Measurements from ENCODE around the gene EMILIN1.

Gene EMILIN1

GRCh38 chr2:27059141-27059820 is 19.1 kb upstream of the EMILIN1 start:
- H3K27me3 Mint-ChIP-seq (ENCODE audit: low read depth) = no peaks in the 10 kb centered on the region
- no peaks in the 10 kb centered on the region for H3K9me3 Mint-ChIP-seq
- TF ChIP-seq CTCF (IDR thresholded peaks at IDR 0.05; ENCODE audit: unreplicated experiment in 3 of 3) = no peak
- peaks cover 5% of the 10 kb centered on the region for H3K4me1 Mint-ChIP-seq
- H3K27ac Mint-ChIP-seq = no peak overlapping the region
- H3K36me3 Mint-ChIP-seq (ENCODE audit: low read depth) = peaks cover 62% of the 10 kb centered on the region
- no peak overlapping the region for H3K4me3 Mint-ChIP-seq

GRCh38 chr2:27060323-27060722 is 18.1 kb upstream of the EMILIN1 start:
- Mint-ChIP-seq H3K27ac (no peak overlapping the region), H3K36me3 (ENCODE audit: low read depth) (peaks cover 55% of the 10 kb centered on the region), H3K27me3 (ENCODE audit: low read depth) (no peaks in the 10 kb centered on the region), H3K4me3 (no peak overlapping the region), H3K4me1 (peaks cover 6% of the 10 kb centered on the region), H3K9me3 (no peaks in the 10 kb centered on the region)
- no peak for TF ChIP-seq CTCF (IDR thresholded peaks at IDR 0.05; ENCODE audit: unreplicated experiment in 3 of 3)

- Mint-ChIP-seq H3K4me1 (peaks cover 29% of the 10 kb centered on the region), H3K27ac (no peak overlapping the region), H3K9me3 (no peaks in the 10 kb centered on the region), H3K36me3 (ENCODE audit: low read depth) (peaks cover 62% of the 10 kb centered on the region), H3K27me3 (ENCODE audit: low read depth) (no peaks in the 10 kb centered on the region), H3K4me3 (no peak overlapping the region)
- TF ChIP-seq CTCF (IDR thresholded peaks at IDR 0.05; ENCODE audit: unreplicated experiment in 3 of 3) = no peak
Measured at GRCh38 chr2:27065128-27065527, 13.3 kb upstream of the EMILIN1 start.

GRCh38 chr2:27067385-27067784 is 11.0 kb upstream of the EMILIN1 start:
- no peaks in the 10 kb centered on the region for H3K27me3 Mint-ChIP-seq (ENCODE audit: low read depth)
- no peak overlapping the region for H3K4me3 Mint-ChIP-seq
- no peak overlapping the region for H3K27ac Mint-ChIP-seq
- H3K4me1 Mint-ChIP-seq = peaks cover 45% of the 10 kb centered on the region
- no peak for TF ChIP-seq CTCF (IDR thresholded peaks at IDR 0.05; ENCODE audit: unreplicated experiment in 3 of 3)
- peaks cover 61% of the 10 kb centered on the region for H3K36me3 Mint-ChIP-seq (ENCODE audit: low read depth)
- no peaks in the 10 kb centered on the region for H3K9me3 Mint-ChIP-seq

- no peak for TF ChIP-seq CTCF (IDR thresholded peaks at IDR 0.05; ENCODE audit: unreplicated experiment in 3 of 3)
- Mint-ChIP-seq H3K4me1 (peaks cover 56% of the 10 kb centered on the region), H3K27ac (peak overlapping the region in 2 of 3 experiments; percentile 14 to 59), H3K4me3 (peak overlapping the region; percentile 97 to 100 (median 99)), H3K36me3 (ENCODE audit: low read depth) (peaks cover 45% of the 10 kb centered on the region), H3K27me3 (ENCODE audit: low read depth) (no peaks in the 10 kb centered on the region), H3K9me3 (no peaks in the 10 kb centered on the region)
Measured at GRCh38 chr2:27069436-27069835, 9.0 kb upstream of the EMILIN1 start.
